Mucosa of descending colon (tissue), 3 donors: ENCODE measurements around the gene CPNE4. TPM values are rescaled to one million over a fixed set of nuclear protein-coding genes. Genes with fewer than 3 reads are reported as not detected.
A peak's percentile ranks its signal among the peaks of the same experiment; 100 is the strongest.

Experiments used
- ATAC-seq: fragments of 200-7000 bp; cut with Tn5 transposase; one replicate; pipeline ENCODE4 v1.9.1; 2020; ENCODE audit warnings: mild to moderate bottlenecking, moderate library complexity
- DNase-seq, 3 donors: peaks; one replicate each; pipeline ENCODE4 v3.0.0-alpha.2; 2020
- H3K36me3 ChIP-seq: fragments of 200-600 bp; one replicate; pipeline ENCODE4 v1.8.0; 2021; ENCODE audit warnings: low read depth, mild to moderate bottlenecking
- H3K4me1 ChIP-seq: fragments of 200-600 bp; one replicate; pipeline ENCODE4 v1.8.0; 2021; ENCODE audit warnings: low read depth, mild to moderate bottlenecking
- H3K4me3 ChIP-seq: fragments of 200-600 bp; one replicate; pipeline ENCODE4 v1.8.0; 2021; ENCODE audit warnings: mild to moderate bottlenecking
- H3K9me3 ChIP-seq: fragments of 200-600 bp; one replicate; pipeline ENCODE4 v1.8.0; 2021; ENCODE audit warnings: mild to moderate bottlenecking
- intact Hi-C, 2 donors: fragments of 100-400 bp; cut with DNase I in 1 of 2; cut with micrococcal nuclease in 1 of 2; formaldehyde crosslinking; loops; one replicate each; pipeline versions ENCODE4 v1.11.0 to v1.11.1; 2022; cut with DNase I, micrococcal nuclease
- total RNA-seq, 3 donors: library from RNA; stranded (reverse); fragmentation: NEBNext Ultra II Directional in 2 of 3; extraction: Animal tissue kit (Norgen Biotek cat#: 25700) in 2 of 3; gene quantifications; one replicate each; pipeline versions ENCODE4 v1.2.1 to v1.2.4, GENCODE V29; 2021 to 2023
- TF ChIP-seq, protein P1 (sequence below): fragments of 200-600 bp; IDR thresholded peaks from one replicate; pipeline ENCODE4 v1.8.0; 2022; ENCODE audit warnings: antibody characterized with exemption, mild to moderate bottlenecking
- donor health status: DM: no; HTN: no; CAD: no; lungs with moderate emphysema.
- donor health status: DM: no; HTN: no; CAD: no.
- donor health status: DM: no; HTN: yes; CAD: no.

CPNE4 gene
- total RNA-seq, 3 donors from 2014 or later, result 0.96 to 3.0 (median 1.1) TPM

DNA sequence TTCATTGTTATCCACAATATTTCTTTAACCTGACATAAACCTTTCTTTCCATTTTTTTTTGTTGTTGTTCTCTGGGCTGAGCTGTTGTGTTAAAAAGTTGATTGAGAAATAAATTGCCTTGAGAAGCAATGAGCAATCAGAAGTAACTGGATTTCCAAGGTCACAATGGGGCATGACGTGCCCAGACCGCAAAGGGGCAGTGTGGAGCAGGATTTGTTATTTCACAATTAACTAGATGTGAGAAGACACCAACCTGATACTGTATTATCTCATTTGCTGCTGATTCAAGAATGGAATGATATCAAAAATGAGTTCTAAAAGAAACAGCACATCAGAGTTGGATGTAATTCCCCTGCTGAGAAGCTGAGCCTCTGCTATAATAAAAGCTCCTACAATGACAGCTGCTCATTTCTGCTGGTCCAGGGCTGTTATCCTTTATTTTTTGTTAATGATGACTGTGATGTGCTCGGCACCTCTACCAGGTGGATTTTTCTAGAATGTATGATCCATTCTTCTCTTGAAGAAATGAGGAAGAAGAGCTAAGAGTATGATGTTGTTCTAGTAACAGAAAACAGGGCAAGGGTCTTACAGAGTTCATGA, 28.1 kb downstream of the CPNE4 start:
- ATAC-seq (peak; percentile 40), DNase-seq (peak in 2 of 3 donors; percentile 26 to 40)
- Histone ChIP-seq H3K4me3 (no peak overlapping the region), H3K36me3 (no peaks in the 10 kb centered on the region), H3K4me1 (no peaks in the 10 kb centered on the region), H3K9me3 (no peaks in the 10 kb centered on the region)
- TF ChIP-seq, protein P1, sequence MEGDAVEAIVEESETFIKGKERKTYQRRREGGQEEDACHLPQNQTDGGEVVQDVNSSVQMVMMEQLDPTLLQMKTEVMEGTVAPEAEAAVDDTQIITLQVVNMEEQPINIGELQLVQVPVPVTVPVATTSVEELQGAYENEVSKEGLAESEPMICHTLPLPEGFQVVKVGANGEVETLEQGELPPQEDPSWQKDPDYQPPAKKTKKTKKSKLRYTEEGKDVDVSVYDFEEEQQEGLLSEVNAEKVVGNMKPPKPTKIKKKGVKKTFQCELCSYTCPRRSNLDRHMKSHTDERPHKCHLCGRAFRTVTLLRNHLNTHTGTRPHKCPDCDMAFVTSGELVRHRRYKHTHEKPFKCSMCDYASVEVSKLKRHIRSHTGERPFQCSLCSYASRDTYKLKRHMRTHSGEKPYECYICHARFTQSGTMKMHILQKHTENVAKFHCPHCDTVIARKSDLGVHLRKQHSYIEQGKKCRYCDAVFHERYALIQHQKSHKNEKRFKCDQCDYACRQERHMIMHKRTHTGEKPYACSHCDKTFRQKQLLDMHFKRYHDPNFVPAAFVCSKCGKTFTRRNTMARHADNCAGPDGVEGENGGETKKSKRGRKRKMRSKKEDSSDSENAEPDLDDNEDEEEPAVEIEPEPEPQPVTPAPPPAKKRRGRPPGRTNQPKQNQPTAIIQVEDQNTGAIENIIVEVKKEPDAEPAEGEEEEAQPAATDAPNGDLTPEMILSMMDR, result no peak
- intact Hi-C loops, result no loop called here

DNA sequence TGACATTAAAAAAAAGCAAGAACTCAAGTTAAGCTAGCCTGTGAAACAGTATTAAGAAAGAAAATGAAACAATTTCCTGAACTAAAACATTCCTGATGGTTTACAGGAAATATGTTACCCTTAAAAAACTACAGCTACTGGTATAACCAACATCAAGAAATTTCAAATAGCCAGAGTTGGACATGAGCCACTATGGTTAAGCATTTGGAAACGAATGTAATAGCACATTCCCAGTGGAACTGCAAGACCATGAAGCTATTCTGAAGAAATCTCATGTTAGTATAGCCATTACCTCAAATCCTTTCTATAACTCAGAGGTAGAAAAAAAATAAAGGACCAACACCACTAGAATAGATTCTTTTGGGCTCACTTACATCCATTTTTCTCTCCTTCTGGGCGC, 30.2 kb downstream of the CPNE4 start:
- TF ChIP-seq, protein P1, result no peak
- intact Hi-C loops, result no loop called here
- DNase-seq, result no peak
- no peak for ATAC-seq
- H3K9me3 ChIP-seq, result no peaks in the 10 kb centered on the region
- no peak overlapping the region for H3K4me3 ChIP-seq
- no peaks in the 10 kb centered on the region for H3K4me1 ChIP-seq
- H3K36me3 ChIP-seq, result no peaks in the 10 kb centered on the region

DNA sequence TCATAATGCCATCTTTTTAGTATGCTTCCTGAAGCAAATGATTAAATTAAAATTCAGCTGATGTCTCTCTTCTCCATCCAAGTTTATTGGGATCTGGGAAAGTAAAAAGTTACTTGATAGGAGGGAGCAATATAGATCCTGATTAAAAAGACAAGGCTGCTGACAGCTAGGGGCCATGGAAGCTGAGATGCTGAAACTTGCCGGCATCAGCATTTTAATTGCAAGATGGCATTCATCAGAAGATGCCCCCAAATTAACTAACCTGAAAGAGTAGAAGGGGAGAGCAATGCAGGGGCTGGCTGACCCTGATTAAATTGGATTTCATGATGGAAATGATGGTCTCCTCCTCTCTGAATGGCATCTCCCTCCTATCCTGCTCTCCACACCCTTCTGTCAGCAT, 31.1 kb downstream of the CPNE4 start:
- Histone ChIP-seq H3K36me3 (no peaks in the 10 kb centered on the region), H3K4me1 (no peaks in the 10 kb centered on the region), H3K4me3 (no peak overlapping the region), H3K9me3 (no peaks in the 10 kb centered on the region)
- TF ChIP-seq, protein P1, result no peak
- intact Hi-C loops, result no loop called here
- DNase-seq (no peak), ATAC-seq (no peak)

DNA sequence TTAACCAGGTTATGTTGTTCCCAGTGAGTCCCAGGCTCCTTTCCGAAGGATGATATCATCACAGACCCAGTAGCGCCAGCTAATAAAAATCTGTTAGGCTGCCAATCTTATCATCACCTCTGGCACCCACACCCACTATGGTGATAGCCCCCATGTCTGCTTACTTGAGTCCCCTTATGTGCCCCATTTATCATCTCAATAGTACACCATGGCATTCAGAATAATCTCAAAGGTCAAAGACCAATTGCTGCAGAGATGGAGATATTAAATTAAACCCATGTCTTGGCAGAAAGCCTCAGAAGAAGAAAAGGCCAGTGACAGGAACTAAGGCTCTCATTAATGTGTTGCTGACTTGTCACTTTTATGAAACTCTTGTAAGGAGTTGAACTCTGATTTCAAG, 32.8 kb downstream of the CPNE4 start:
- H3K36me3 ChIP-seq, result no peaks in the 10 kb centered on the region
- TF ChIP-seq, protein P1, result no peak
- ATAC-seq, result no peak
- H3K9me3 ChIP-seq, result no peaks in the 10 kb centered on the region
- intact Hi-C loops, result no loop called here
- DNase-seq, result no peak
- no peak overlapping the region for H3K4me3 ChIP-seq
- H3K4me1 ChIP-seq, result no peaks in the 10 kb centered on the region

DNA sequence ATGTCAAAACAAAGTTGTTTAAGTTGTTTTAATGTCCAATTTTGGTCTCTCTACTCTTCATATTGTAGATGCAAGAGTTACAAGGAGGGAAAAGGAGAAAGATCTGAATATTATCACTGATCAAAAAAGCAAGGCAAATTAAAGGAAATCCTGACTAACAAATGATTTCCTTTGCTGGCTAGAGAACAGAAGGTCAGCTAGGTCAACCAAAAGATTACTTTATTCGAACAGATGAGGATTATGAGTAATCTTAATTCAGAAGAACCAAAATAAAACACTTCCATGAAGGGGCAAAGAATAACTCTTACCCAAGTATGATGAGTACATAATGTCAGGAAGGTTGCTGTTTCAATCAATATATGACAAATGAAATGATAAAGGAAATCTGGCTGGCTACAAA, 33.8 kb downstream of the CPNE4 start:
- DNase-seq (no peak), ATAC-seq (no peak)
- Histone ChIP-seq H3K4me3 (no peak overlapping the region), H3K4me1 (no peaks in the 10 kb centered on the region), H3K36me3 (no peaks in the 10 kb centered on the region), H3K9me3 (no peaks in the 10 kb centered on the region)
- intact Hi-C loops, result no loop called here
- TF ChIP-seq, protein P1, result no peak

DNA sequence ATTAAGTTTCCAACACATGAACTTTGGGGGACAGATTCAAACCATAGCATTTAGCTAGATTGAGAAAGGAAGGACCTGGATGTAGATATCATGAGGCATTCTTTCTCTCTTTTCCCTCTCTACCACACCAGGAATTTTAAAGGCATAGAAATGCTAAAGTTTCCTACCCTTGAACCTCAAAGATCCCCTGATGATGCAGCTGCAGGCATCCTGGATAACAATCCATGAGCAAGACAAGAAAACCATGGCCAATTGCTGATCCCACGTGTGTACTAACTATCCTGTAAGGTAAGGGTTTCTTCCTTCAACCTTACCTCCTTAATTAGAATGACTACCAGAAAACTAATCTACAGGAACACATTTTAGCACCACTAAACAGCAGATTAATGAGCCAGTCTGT, 36.8 kb downstream of the CPNE4 start:
- Histone ChIP-seq H3K4me1 (no peaks in the 10 kb centered on the region), H3K4me3 (no peak overlapping the region), H3K36me3 (no peaks in the 10 kb centered on the region), H3K9me3 (no peaks in the 10 kb centered on the region)
- TF ChIP-seq, protein P1, result no peak
- intact Hi-C loops, result no loop called here
- ATAC-seq (no peak), DNase-seq (no peak)
